HG03521 (cell line): ENCODE results near the gene RNF25.

Experiments
- ATAC-seq: cut with Tn5 transposase; IDR thresholded peaks from one replicate; pipeline ENCODE4 v1.9.1; 2021; ENCODE audit warnings: mild to moderate bottlenecking, moderate library complexity; ENCODE audit not compliant: unreplicated experiment

Gene RNF25

GRCh38 chr2:218631837-218632236 is 40.0 kb downstream of the RNF25 start:
- no peak for ATAC-seq

- no peak for ATAC-seq
These were observed 43.9 kb downstream of the RNF25 start for GRCh38 chr2:218627939-218628338.

GRCh38 chr2:218626369-218626768 is 45.4 kb downstream of the RNF25 start:
- ATAC-seq = no peak

GRCh38 chr2:218623366-218623705 is 48.5 kb downstream of the RNF25 start:
- no peak for ATAC-seq

- ATAC-seq = no peak
These were observed 49.0 kb downstream of the RNF25 start for GRCh38 chr2:218622606-218623365.

- no peak for ATAC-seq
These were observed 50.8 kb downstream of the RNF25 start for GRCh38 chr2:218621007-218621406.

GRCh38 chr2:218618102-218618860 is 53.5 kb downstream of the RNF25 start:
- no peak for ATAC-seq

GRCh38 chr2:218615868-218616315 is 55.9 kb downstream of the RNF25 start:
- no peak for ATAC-seq
